ENCODE measurements around the gene PVALB. TPM values are rescaled to one million over a fixed set of nuclear protein-coding genes. Genes with fewer than 3 reads are reported as not detected.

The PVALB gene
- total RNA-seq, 1 donor from 2014 or later: not detected

DNA sequence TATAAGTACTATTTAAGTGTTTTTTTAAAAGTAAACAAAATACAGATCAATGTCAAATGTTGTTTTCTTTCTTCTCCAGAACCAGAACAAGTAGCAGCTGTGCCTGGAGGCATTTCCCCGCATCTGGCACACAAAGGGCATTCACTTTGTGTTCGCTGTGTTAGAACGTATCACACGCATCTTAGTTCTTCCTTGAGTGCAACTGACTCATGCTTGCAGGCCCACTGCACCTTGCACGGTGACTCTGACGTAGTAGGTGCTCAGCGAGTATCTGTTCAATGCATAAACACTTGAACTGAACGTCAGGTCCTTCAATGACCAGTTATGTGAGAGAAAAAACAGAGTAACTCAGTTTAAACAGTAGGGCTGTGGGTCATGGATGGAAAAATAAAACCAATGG is 44.4 kb downstream of the PVALB start:
- peaks cover 18% of the 10 kb centered on the region for H3K4me1 Mint-ChIP-seq (ENCODE audit: low read depth)
- DNase-seq (ENCODE audit: low spot score): peak; percentile 32
- H3K9me3 Mint-ChIP-seq (ENCODE audit: low read depth): no peaks in the 10 kb centered on the region
- no peak overlapping the region for H3K4me3 Mint-ChIP-seq (ENCODE audit: unreplicated experiment)
- H3K27ac Mint-ChIP-seq (ENCODE audit: unreplicated experiment): no peak overlapping the region
- TF ChIP-seq, protein P1, sequence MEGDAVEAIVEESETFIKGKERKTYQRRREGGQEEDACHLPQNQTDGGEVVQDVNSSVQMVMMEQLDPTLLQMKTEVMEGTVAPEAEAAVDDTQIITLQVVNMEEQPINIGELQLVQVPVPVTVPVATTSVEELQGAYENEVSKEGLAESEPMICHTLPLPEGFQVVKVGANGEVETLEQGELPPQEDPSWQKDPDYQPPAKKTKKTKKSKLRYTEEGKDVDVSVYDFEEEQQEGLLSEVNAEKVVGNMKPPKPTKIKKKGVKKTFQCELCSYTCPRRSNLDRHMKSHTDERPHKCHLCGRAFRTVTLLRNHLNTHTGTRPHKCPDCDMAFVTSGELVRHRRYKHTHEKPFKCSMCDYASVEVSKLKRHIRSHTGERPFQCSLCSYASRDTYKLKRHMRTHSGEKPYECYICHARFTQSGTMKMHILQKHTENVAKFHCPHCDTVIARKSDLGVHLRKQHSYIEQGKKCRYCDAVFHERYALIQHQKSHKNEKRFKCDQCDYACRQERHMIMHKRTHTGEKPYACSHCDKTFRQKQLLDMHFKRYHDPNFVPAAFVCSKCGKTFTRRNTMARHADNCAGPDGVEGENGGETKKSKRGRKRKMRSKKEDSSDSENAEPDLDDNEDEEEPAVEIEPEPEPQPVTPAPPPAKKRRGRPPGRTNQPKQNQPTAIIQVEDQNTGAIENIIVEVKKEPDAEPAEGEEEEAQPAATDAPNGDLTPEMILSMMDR (IDR thresholded peaks at IDR 0.05): no peak
- no peaks in the 10 kb centered on the region for H3K36me3 Mint-ChIP-seq (ENCODE audit: low read depth)
- no peaks in the 10 kb centered on the region for H3K27me3 Mint-ChIP-seq (ENCODE audit: low read depth)

DNA sequence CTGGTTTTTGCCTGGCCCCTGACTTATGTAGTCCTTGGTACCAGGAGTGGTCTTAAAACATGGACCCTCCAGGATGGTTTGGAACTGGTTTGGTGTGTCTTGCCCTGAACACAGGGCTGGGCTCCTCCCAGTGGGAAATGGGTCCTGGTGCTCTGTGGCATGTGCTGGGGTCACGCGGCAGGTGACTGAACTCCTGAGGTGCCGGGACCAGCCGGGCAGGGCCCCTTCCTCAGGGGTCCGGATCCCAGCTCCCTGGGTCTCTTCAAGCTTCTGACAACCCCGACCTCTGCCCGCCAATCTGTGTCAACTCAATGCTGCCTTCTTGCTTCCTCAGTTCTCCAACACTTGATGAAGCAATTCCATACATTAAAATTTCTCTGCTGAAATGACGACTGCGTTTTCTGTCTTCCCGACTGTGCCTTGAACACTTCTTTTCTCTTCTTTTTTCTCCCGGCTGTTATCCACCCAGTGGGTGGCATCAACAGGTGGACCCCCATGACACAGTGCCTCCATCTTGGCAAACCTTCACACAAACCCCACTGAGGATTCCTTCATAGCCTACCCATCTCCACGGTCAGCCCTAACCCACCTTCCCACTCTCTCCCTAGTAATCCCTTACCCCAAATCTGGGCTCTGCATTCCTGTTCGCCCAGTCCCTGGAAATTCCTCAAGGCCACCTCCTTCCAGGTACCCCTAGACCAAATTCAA is 45.3 kb downstream of the PVALB start:
- Mint-ChIP-seq H3K4me3 (ENCODE audit: unreplicated experiment) (no peak overlapping the region), H3K27me3 (ENCODE audit: low read depth) (no peaks in the 10 kb centered on the region), H3K9me3 (ENCODE audit: low read depth) (no peaks in the 10 kb centered on the region), H3K36me3 (ENCODE audit: low read depth) (peaks cover 2% of the 10 kb centered on the region), H3K27ac (ENCODE audit: unreplicated experiment) (no peak overlapping the region), H3K4me1 (ENCODE audit: low read depth) (peaks cover 14% of the 10 kb centered on the region)
- TF ChIP-seq, protein P1 (IDR thresholded peaks at IDR 0.05): no peak
- peak; percentile 69 for DNase-seq (ENCODE audit: low spot score)

DNA sequence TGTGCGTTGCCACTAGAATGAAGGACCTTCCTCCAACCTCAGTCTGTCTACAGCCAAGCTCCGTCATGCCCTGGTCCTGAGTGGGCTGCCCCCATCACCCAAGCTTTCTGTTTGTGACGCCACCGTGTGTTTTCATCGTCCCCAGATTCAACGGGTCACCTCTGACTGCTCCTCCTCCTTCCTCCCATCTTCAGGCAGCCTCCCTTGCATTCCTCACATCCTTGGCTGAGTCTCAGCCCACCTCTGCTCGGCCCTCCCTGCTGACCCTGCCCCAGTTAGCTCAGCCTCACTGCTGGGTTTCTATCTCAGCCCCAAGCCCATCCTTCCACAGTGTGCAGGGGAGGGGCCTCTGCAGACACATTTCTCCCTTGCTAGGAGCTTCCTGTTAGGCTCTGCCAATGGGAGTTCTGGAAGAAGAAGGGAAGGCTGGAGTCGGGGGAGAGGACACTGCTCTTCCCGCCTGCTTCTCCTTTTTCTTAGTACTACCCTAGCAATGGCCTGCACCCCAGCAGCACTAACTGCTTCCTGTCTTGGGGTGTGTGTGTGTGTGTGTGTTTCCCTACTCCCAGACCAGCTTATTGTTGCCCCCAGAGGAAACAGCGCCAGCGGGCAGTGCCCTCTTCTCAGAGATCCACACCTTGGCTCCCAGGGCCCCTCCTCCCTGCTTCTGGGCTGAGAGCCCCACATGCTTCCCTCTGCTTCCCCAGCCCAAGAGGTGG is 46.2 kb downstream of the PVALB start:
- TF ChIP-seq, protein P1 (IDR thresholded peaks at IDR 0.05): no peak
- no peaks in the 10 kb centered on the region for H3K27me3 Mint-ChIP-seq (ENCODE audit: low read depth)
- no peak overlapping the region for H3K4me3 Mint-ChIP-seq (ENCODE audit: unreplicated experiment)
- peaks cover 2% of the 10 kb centered on the region for H3K36me3 Mint-ChIP-seq (ENCODE audit: low read depth)
- H3K4me1 Mint-ChIP-seq (ENCODE audit: low read depth): peaks cover 11% of the 10 kb centered on the region
- no peaks in the 10 kb centered on the region for H3K9me3 Mint-ChIP-seq (ENCODE audit: low read depth)
- H3K27ac Mint-ChIP-seq (ENCODE audit: unreplicated experiment): no peak overlapping the region
- peak; percentile 62 for DNase-seq (ENCODE audit: low spot score)

DNA sequence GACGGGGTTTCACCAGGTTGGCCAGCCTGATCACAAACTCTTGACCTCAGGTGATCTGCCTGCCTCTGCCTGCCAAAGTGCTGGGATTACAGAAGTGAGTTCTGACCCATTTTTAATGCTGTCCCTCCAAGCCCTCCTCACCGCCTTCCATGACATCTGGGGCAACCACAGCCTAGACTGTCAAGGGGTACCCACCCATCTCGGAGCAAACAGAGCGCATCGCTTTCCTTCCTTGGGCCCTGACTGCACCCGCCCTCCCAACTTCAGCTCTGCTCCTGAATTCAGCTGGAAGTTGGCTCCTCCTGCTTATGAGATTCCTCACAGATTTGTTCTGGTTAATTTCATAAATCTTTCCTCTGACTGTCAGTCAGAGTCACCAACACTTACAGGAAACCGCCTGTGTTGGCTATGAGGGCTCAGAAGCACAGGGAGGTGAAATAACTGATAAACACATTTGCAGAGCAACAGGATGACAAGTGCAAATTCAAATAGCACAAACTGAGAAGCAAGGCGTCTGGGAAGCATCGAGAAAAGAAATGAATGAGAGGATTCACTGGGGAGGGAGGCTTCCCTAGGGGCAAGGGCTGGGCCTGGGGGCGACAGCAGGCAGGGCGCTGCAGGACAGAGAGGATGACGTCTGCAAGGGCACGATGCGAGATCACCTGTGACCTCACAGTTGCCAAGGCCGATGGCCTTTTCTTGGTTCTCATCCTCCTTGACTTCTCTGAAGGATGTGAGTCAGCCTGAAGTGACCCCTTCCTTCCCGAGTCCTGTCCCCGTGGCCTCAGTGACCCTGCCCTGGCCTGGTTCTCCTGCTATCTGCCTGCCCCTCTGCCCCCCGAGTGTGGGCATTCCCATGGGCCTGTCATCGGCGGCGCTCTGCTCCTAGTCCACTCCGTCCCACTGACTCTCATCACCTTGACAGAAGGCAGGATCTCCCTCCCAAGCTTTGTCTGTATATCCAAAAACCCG is 47.0 kb downstream of the PVALB start:
- H3K4me3 Mint-ChIP-seq (ENCODE audit: unreplicated experiment): no peak overlapping the region
- no peaks in the 10 kb centered on the region for H3K9me3 Mint-ChIP-seq (ENCODE audit: low read depth)
- peaks cover 5% of the 10 kb centered on the region for H3K4me1 Mint-ChIP-seq (ENCODE audit: low read depth)
- peaks cover 2% of the 10 kb centered on the region for H3K36me3 Mint-ChIP-seq (ENCODE audit: low read depth)
- peak; percentile 77 for DNase-seq (ENCODE audit: low spot score)
- no peaks in the 10 kb centered on the region for H3K27me3 Mint-ChIP-seq (ENCODE audit: low read depth)
- H3K27ac Mint-ChIP-seq (ENCODE audit: unreplicated experiment): no peak overlapping the region
- TF ChIP-seq, protein P1 (IDR thresholded peaks at IDR 0.05): no peak

DNA sequence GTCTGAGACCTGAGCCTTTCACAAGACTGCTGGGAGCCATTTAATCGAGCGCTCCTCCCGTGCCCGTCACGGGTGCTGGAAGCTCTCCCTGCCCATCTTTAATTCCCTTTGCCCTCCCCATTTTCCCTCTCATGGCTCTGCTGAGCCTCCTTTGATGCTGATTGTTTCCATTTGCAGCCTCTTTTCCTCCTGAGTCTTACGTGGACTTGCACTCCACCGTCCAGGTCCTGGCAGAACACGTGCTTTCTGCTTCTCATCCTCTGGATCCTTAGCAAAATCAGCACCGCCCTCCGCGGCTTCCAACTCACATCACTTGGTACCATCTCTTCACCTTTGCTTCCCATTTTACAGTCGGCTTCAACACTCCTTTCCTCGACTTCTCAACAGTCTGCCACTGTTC is 48.2 kb downstream of the PVALB start:
- H3K27ac Mint-ChIP-seq (ENCODE audit: unreplicated experiment): no peak overlapping the region
- no peaks in the 10 kb centered on the region for H3K27me3 Mint-ChIP-seq (ENCODE audit: low read depth)
- TF ChIP-seq, protein P1 (IDR thresholded peaks at IDR 0.05): no peak
- no peaks in the 10 kb centered on the region for H3K4me1 Mint-ChIP-seq (ENCODE audit: low read depth)
- H3K4me3 Mint-ChIP-seq (ENCODE audit: unreplicated experiment): no peak overlapping the region
- peaks cover 5% of the 10 kb centered on the region for H3K36me3 Mint-ChIP-seq (ENCODE audit: low read depth)
- DNase-seq (ENCODE audit: low spot score): peak; percentile 39
- H3K9me3 Mint-ChIP-seq (ENCODE audit: low read depth): no peaks in the 10 kb centered on the region

All from chondrocyte (in vitro differentiated cells).